Astrocyte (in vitro differentiated cells and primary cell): ENCODE data around the gene ZNF670. TPM values are rescaled to one million over a fixed set of nuclear protein-coding genes. Genes with fewer than 3 reads are reported as not detected.

Experiments used
- DNase-seq: peaks from one replicate; pipeline ENCODE4 v3.0.0-alpha.2; 2010; ENCODE audit warnings: low read depth
- FAIRE-seq: peaks from 2 replicates; lab custom pipeline; 2011; peaks lifted over from hg19 to GRCh38; lab: Jason Lieb, UNC
- H2AFZ ChIP-seq: 2 replicates; pipeline ENCODE4 v1.6.0; 2012; ENCODE audit warnings: low read depth, low read length, inconsistent platforms
- H3K27ac ChIP-seq: 2 replicates; pipeline ENCODE4 v1.5.1; 2011; ENCODE audit warnings: low read depth, low read length, inconsistent platforms
- H3K27me3 ChIP-seq: 2 replicates; pipeline ENCODE4 v1.6.0; 2011; ENCODE audit warnings: low read length, inconsistent platforms; ENCODE audit not compliant: insufficient read depth
- H3K36me3 ChIP-seq: 2 replicates; pipeline ENCODE4 v1.5.1; 2011; ENCODE audit warnings: low read length, inconsistent platforms; ENCODE audit not compliant: insufficient read depth
- H3K4me1 ChIP-seq: 2 replicates; pipeline ENCODE4 v1.5.1; 2011; ENCODE audit warnings: low read length, inconsistent platforms; ENCODE audit not compliant: insufficient read depth
- H3K4me2 ChIP-seq: 2 replicates; pipeline ENCODE4 v1.6.0; 2012; ENCODE audit warnings: low read length, inconsistent platforms
- H3K4me3 ChIP-seq: 2 replicates; pipeline ENCODE4 v1.5.1; 2011; ENCODE audit warnings: low read depth, mild to moderate bottlenecking, low read length, inconsistent platforms; ENCODE audit not compliant: insufficient read depth
- H3K79me2 ChIP-seq: 2 replicates; pipeline ENCODE4 v1.6.0; 2012; ENCODE audit warnings: mild to moderate bottlenecking, low read length, inconsistent platforms; ENCODE audit not compliant: insufficient read depth
- H3K9ac ChIP-seq: 2 replicates; pipeline ENCODE4 v1.6.0; 2012; ENCODE audit warnings: mild to moderate bottlenecking, low read length, inconsistent platforms
- H3K9me3 ChIP-seq: 2 replicates; pipeline ENCODE4 v1.5.1; 2012; ENCODE audit warnings: low read depth, mild to moderate bottlenecking, low read length, inconsistent platforms; ENCODE audit not compliant: insufficient read depth
- H4K20me1 ChIP-seq: 2 replicates; pipeline ENCODE4 v1.6.0; 2012; ENCODE audit warnings: low read length, inconsistent platforms; ENCODE audit not compliant: insufficient read depth
- H3K27ac Mint-ChIP-seq: one replicate; pipeline ENCODE4 v1.8.0; 2021; ENCODE audit warnings: mild to moderate bottlenecking, mixed read lengths; ENCODE audit not compliant: unreplicated experiment
- H3K27me3 Mint-ChIP-seq: one replicate; pipeline ENCODE4 v1.8.0; 2021; ENCODE audit warnings: low read depth, mixed read lengths; ENCODE audit not compliant: unreplicated experiment
- H3K36me3 Mint-ChIP-seq: one replicate; pipeline ENCODE4 v1.8.0; 2021; ENCODE audit warnings: low read depth, mixed read lengths; ENCODE audit not compliant: unreplicated experiment
- H3K4me1 Mint-ChIP-seq: one replicate; pipeline ENCODE4 v1.8.0; 2021; ENCODE audit warnings: low read depth, mixed read lengths; ENCODE audit not compliant: unreplicated experiment
- H3K4me3 Mint-ChIP-seq: one replicate; pipeline ENCODE4 v1.8.0; 2021; ENCODE audit warnings: mild to moderate bottlenecking, moderate library complexity, mixed read lengths; ENCODE audit not compliant: unreplicated experiment
- H3K9me3 Mint-ChIP-seq: one replicate; pipeline ENCODE4 v1.8.0; 2021; ENCODE audit warnings: mild to moderate bottlenecking, mixed read lengths; ENCODE audit not compliant: unreplicated experiment
- CTCF ChIP-seq: IDR thresholded peaks from 2 replicates; pipeline ENCODE4 v1.5.1; 2011; ENCODE audit warnings: low read depth, mild to moderate bottlenecking, inconsistent platforms, low read length, moderate library complexity; ENCODE audit not compliant: insufficient read depth
- EZH2 ChIP-seq: IDR thresholded peaks from 2 replicates; pipeline ENCODE4 v1.6.1; 2012; ENCODE audit warnings: mild to moderate bottlenecking, low read length, inconsistent platforms; ENCODE audit not compliant: insufficient read depth
- total RNA-seq: library from RNA; stranded (reverse); gene quantifications from 2 replicates; pipeline ENCODE4 v1.2.1, GENCODE V29; 2021

Gene ZNF670
- total RNA-seq, 1 donor from 2014 or later: 4.0 TPM

GRCh38 chr1:247085310-247085709, 6.7 kb upstream of the ZNF670 start:
- Mint-ChIP-seq H3K4me3 (no peak overlapping the region), H3K4me1 (no peaks in the 10 kb centered on the region), H3K27ac (no peak overlapping the region), H3K36me3 (peaks cover 3% of the 10 kb centered on the region), H3K27me3 (peaks cover 7% of the 10 kb centered on the region), H3K9me3 (peaks cover 21% of the 10 kb centered on the region)
- FAIRE-seq: no peak
- Histone ChIP-seq H3K4me3 (no peak overlapping the region), H3K27me3 (no peaks in the 10 kb centered on the region), H3K9ac (no peak overlapping the region), H3K36me3 (no peaks in the 10 kb centered on the region), H3K4me1 (no peaks in the 10 kb centered on the region), H2AFZ (no peak overlapping the region), H3K9me3 (no peaks in the 10 kb centered on the region), H3K4me2 (no peak overlapping the region), H4K20me1 (no peaks in the 10 kb centered on the region), H3K79me2 (no peaks in the 10 kb centered on the region), H3K27ac (no peak overlapping the region)
- TF ChIP-seq CTCF (no peak), EZH2 (no peak)
- no peak for DNase-seq

DNA sequence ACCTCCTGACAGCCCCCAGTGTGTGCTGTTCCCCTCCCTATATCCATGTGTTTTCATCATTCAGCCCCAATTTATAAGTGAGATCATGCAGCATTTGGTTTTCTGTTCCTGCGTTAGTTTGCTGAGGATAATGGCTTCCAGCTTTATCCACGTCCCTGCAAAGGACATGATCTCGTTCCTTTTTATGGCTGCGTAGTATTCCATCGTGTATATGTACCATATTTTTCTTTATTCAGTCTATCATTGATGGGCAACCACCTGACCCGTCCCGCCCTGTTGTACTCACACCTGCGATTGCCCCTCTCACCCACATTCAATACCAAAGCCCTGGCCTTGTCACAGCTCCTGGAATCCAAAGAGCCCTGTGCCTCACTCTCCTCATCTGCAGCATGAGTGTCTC, 6.2 kb upstream of the ZNF670 start:
- no peak overlapping the region for H3K9ac ChIP-seq
- Mint-ChIP-seq H3K27me3 (peaks cover 7% of the 10 kb centered on the region), H3K4me3 (no peak overlapping the region), H3K36me3 (peaks cover 4% of the 10 kb centered on the region), H3K9me3 (peaks cover 21% of the 10 kb centered on the region), H3K4me1 (no peaks in the 10 kb centered on the region), H3K27ac (no peak overlapping the region)
- no peak overlapping the region for H3K4me2 ChIP-seq
- no peaks in the 10 kb centered on the region for H3K27me3 ChIP-seq
- no peak overlapping the region for H3K27ac ChIP-seq
- H3K9me3 ChIP-seq: no peaks in the 10 kb centered on the region
- DNase-seq (no peak), FAIRE-seq (no peak)
- no peak overlapping the region for H3K4me3 ChIP-seq
- no peaks in the 10 kb centered on the region for H3K4me1 ChIP-seq
- H3K79me2 ChIP-seq: no peaks in the 10 kb centered on the region
- no peaks in the 10 kb centered on the region for H3K36me3 ChIP-seq
- H4K20me1 ChIP-seq: no peaks in the 10 kb centered on the region
- no peak overlapping the region for H2AFZ ChIP-seq
- no peak for TF ChIP-seq EZH2
- no peak for TF ChIP-seq CTCF

- Histone ChIP-seq H3K79me2 (peaks cover 33% of the 10 kb centered on the region), H3K27ac (no peak overlapping the region), H3K4me1 (peaks cover 6% of the 10 kb centered on the region), H3K27me3 (no peaks in the 10 kb centered on the region), H2AFZ (peak overlapping the region; percentile 88), H3K4me3 (peak overlapping the region; percentile 83), H3K9me3 (no peaks in the 10 kb centered on the region), H3K9ac (no peak overlapping the region), H4K20me1 (no peaks in the 10 kb centered on the region), H3K4me2 (peak overlapping the region; percentile 96), H3K36me3 (no peaks in the 10 kb centered on the region)
- no peaks in the 10 kb centered on the region for H3K27me3 Mint-ChIP-seq
- FAIRE-seq (no peak), DNase-seq (no peak)
- H3K36me3 Mint-ChIP-seq: peaks cover 15% of the 10 kb centered on the region
- H3K27ac Mint-ChIP-seq: peak overlapping the region; percentile 78
- TF ChIP-seq CTCF: no peak
- TF ChIP-seq EZH2: no peak
- H3K4me3 Mint-ChIP-seq: peak overlapping the region; percentile 92
- peaks cover 26% of the 10 kb centered on the region for H3K9me3 Mint-ChIP-seq
- peaks cover 6% of the 10 kb centered on the region for H3K4me1 Mint-ChIP-seq
Measured at GRCh38 chr1:247079141-247079874, 697 bp upstream of the ZNF670 start.
